ENCODE data around the gene OR2AK2. TPM values are rescaled to one million over a fixed set of nuclear protein-coding genes. Genes with fewer than 3 reads are reported as not detected.

OR2AK2 gene, protein sequence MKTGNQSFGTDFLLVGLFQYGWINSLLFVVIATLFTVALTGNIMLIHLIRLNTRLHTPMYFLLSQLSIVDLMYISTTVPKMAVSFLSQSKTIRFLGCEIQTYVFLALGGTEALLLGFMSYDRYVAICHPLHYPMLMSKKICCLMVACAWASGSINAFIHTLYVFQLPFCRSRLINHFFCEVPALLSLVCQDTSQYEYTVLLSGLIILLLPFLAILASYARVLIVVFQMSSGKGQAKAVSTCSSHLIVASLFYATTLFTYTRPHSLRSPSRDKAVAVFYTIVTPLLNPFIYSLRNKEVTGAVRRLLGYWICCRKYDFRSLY
- total RNA-seq: not detected in 2 replicates

GRCh38 chr1:247964933-247965332 is at the start of gene OR2AK2:
OR2AK2 (plus strand) TSS chr1:247965233; CDS start chr1:247965377, 144 bp downstream.

GRCh38 chr1:247919952-247920351 is 45.1 kb upstream of the OR2AK2 start, which contains the start of gene OR2T8:
OR2T8 (plus strand) TSS chr1:247920252; CDS start chr1:247921018, 766 bp downstream.

DNA sequence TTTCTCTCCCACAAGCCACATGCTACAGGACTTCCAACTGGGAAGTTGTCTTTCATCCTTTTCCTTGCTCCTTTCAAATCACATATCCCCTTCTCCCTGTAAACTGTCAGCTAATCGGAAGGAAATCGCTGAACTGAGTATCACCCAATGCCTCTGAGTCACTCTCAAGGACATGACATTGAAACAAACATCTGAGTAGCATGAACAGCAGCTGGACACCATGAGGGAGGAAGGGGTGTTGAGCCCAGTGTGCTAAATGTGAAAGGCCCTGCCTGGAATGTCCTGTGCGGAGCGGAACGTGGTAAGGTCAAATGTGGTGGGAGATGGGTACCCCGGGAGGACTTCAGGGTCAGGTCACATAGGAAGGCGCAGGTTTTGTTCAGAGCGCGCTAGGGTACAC is 40.2 kb upstream of the OR2AK2 start, which contains the start of gene OR2AJ1:
OR2AJ1 (plus strand) TSS at position 22 of the 400 bp plus-strand sequence. CDS start 8,880 bp downstream, outside the sequence.

DNA sequence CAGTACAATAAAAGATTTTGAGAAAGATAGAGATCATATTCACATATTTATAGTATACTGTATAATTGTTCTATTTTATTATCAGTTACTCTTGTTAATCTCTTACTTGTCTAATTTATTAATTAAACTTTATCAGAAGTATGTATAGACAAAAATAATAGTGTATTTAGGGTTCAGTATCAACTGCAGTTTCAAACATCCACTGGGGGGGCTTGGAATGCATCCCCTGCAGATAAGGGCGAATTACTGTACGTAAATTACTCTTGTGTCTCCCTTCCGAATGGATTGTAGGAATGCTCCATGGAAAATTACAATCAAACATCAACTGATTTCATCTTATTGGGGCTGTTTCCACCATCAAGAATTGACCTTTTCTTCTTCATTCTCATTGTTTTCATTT is 16.5 kb upstream of the OR2AK2 start, which contains the start of gene OR2L8:
OR2L8 (plus strand) TSS at position 301 of the 400 bp plus-strand sequence; CDS start at position 301, 0 bp downstream.

DNA sequence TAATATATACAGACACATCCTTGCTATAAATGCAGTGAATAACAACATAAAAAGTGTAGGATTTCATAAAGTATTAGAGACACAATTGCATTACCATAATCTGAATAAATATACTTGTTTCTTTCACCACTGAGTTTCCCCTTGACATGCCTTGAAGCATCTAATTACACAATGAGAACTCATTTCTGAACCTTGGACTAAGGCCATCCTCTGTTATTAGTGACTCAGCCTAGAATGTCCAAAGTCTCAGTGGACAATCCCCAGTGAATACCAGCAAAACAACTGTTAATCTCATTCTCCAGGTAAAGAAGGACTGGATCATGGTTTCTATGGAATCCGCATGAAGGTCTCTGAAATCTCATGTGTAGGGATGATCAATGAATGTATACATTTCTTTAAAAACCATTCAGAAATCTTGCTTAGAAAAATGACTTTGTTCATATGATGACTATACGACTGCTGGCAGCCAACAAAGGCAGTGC is 48.2 kb downstream of the OR2AK2 start, which contains the start of gene OR2L5:
OR2L5 (plus strand) TSS at position 432 of the 482 bp plus-strand sequence. CDS start 8,288 bp downstream, outside the sequence.

Small RNA genes lying within 50 kb of the gene (small RNA-seq; reads per million reads assigned to genes)
- not detected for gene RF00019

Other genes starting within 250 kb of the OR2AK2 start
- not detected in 2 replicates for gene OR6F1, start 248.6 kb upstream of the OR2AK2 start, total RNA-seq
- not detected in 2 replicates for gene OR14K1, start 226.6 kb upstream of the OR2AK2 start, total RNA-seq
- gene OR14A2, start 217.1 kb upstream of the OR2AK2 start, total RNA-seq: not detected in 2 replicates
- not detected in 2 replicates for gene OR1C1, start 204.7 kb upstream of the OR2AK2 start, total RNA-seq
- gene OR14A16, start 141.1 kb upstream of the OR2AK2 start, total RNA-seq: not detected in 2 replicates
- gene OR11L1, start 123.3 kb upstream of the OR2AK2 start, total RNA-seq: not detected in 2 replicates
- gene TRIM58, start 108.0 kb upstream of the OR2AK2 start, total RNA-seq: 3.1 and 18.8 TPM in 2 replicates
- gene OR2W3, start 69.6 kb upstream of the OR2AK2 start, total RNA-seq: 1.6 and 6.2 TPM in 2 replicates
- 0.98 TPM in 1 of 2 replicates, not detected in the other for gene OR2T8, start 45.0 kb upstream of the OR2AK2 start, total RNA-seq
- under 0.01 and 0.11 TPM in 2 replicates for gene OR2AJ1, start 40.3 kb upstream of the OR2AK2 start, total RNA-seq
- 0.39 TPM in 1 of 2 replicates, not detected in the other for gene OR2L8, start 16.4 kb upstream of the OR2AK2 start, total RNA-seq
- gene OR2L5, start 48.4 kb downstream of the OR2AK2 start, total RNA-seq: 0.11 TPM in 1 of 2 replicates, not detected in the other
- gene OR2L2, start 64.8 kb downstream of the OR2AK2 start, total RNA-seq: not detected in 2 replicates
- gene OR2L3, start 81.6 kb downstream of the OR2AK2 start, total RNA-seq: not detected in 2 replicates
- gene OR2L13, start 130.0 kb downstream of the OR2AK2 start, total RNA-seq: not detected in 2 replicates
- gene OR2M5, start 179.9 kb downstream of the OR2AK2 start, total RNA-seq: not detected in 2 replicates
- not detected in 2 replicates for gene OR2M2, start 209.6 kb downstream of the OR2AK2 start, total RNA-seq
- gene OR2M3, start 232.0 kb downstream of the OR2AK2 start, total RNA-seq: not detected in 2 replicates